ENCODE results near the gene DDT. TPM values are rescaled to one million over a fixed set of nuclear protein-coding genes. Genes with fewer than 3 reads are reported as not detected.
"Not testable (repeated sequence)": the region's sequence is repeated elsewhere in the genome, so short reads cannot be mapped to it uniquely, and the experiment has no call there.

DDT gene
- polyA plus RNA-seq (ENCODE audit: insufficient read length in 4 of 4), result 10 to 100 TPM; 59.3 to 95.8 (median 66.4) TPM

DNA sequence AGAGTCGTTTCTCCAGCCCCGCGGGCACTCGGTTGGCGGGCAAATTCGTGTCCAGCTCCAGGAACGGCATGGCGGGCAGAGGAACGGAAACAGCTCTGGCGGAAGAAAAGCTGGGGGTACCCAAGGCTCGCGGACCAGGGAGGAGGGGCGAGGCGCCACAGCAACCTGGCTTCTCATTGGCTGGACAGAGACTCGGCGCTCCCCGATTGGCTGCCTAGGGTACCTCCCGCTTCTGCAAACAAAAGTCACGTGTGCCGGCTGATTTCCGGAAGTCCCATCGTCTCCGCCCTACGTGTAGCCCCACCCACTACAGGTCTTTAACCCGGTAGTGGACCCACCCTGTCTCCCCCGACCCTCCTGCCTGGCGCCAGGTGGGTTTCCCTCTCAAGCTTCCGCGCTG lies at the start of gene DDT:
DDT (minus strand) TSS at position 97 of the 400 bp plus-strand sequence; CDS start at position 70, 27 bp downstream.
- not testable (repeated sequence) for DNase-seq (ENCODE audit: low read depth in 4 of 4, low spot score in 3 of 4)

DNA sequence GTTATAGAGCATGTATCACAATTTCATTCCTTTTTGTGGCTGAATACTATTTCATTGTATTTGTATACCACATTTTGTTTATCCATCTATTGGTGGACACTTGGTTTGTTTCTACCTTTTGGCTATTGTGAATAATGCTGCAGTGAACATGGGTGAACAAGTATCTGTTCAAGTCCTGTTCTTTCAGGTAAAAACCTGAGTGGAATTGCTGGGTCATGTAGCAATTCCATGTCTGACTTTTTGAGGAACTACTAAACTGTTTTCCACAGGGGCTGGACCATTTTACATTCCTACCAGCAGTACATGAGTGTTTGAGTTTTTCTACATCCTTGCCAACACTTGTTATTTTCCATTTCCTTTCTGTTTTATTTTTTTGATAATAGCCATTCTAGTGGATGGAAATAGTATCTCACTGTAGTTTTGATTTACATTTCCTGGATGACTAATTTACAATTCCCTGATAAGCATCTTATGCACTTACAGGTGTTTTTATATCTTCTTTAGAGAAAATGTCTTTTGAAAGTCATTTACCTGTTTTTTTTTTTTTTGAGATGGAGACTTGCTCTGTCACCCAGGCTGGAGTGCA lies 49.1 kb upstream of the DDT start:
- no peak for DNase-seq (ENCODE audit: low read depth in 4 of 4, low spot score in 3 of 4)

DNA sequence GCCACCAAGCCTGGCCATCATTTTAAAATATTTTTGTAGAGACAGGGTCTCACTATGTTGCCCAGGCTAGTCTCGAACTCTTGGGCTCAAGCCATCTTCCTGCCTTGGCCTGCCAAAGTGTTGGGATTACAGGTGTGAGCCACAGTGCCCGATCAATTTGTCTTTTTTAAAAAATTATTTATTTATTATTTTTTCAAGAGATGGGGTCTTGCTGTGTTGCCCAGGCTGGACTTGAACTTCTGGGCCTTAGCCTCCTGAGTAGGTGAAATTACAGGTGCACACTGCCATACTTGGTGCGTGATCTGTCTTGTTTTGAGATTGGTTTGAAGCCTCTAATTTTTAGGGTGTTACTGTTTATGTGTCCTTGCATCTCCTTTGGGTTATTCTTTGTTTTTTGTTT lies 47.1 kb upstream of the DDT start:
- DNase-seq (ENCODE audit: low read depth in 4 of 4, low spot score in 3 of 4), result no peak

DNA sequence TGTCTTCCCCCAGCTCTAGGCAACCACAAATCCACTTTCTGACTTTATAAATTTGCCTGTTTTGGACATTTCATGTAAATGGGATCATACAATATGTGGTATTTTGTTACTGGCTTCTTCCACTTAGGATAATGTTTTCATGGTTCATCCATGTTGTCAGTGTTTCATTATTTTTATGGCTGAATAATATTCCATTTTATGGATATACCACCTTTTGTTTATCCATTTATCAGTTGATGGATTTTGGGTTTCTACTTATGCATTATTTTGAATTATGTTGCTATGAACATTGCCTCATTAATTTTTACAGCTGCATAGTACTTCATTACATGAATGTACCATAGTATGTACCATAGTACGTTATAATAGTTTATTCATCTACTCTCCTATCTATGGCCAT lies 41.9 kb upstream of the DDT start:
- no peak for DNase-seq (ENCODE audit: low read depth in 4 of 4, low spot score in 3 of 4)

DNA sequence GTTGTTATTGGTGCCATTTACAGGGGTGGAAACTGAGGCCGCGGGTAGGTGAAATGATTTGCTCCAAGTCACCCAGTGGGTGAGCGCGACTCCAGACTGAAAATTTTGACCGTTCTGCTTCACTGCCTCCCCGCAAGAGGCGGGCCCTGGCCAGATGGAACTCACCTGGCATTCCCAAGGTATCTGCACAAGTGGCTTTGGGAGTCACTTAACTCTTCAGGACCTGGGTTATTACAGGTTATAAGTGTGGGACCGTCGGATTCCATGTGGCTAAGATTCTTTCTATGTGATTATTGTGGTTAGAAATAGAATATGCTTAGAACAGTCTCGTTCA lies 37.5 kb upstream of the DDT start:
- DNase-seq (ENCODE audit: low read depth in 4 of 4, low spot score in 3 of 4), result peak in 1 of 4 donors; percentile 13

DNA sequence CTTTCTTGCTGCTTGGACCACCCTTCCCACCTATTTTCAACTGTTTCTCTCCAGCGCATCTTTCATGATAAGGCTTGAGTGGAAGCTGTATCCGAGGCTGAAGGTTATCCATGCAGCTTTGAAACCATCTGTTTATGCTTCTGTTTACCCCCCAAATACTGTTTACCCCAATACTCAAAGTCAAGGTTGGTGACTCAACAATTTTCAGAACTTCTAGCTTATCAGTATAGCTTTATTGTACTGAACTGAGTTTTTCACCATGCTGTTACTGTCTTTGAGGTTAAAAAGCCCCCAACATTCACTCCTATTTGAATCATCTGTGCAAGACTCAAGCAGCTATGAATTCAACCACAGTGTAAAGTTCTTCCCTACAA lies 35.8 kb upstream of the DDT start:
- DNase-seq (ENCODE audit: low read depth in 4 of 4, low spot score in 3 of 4), result no peak

DNA sequence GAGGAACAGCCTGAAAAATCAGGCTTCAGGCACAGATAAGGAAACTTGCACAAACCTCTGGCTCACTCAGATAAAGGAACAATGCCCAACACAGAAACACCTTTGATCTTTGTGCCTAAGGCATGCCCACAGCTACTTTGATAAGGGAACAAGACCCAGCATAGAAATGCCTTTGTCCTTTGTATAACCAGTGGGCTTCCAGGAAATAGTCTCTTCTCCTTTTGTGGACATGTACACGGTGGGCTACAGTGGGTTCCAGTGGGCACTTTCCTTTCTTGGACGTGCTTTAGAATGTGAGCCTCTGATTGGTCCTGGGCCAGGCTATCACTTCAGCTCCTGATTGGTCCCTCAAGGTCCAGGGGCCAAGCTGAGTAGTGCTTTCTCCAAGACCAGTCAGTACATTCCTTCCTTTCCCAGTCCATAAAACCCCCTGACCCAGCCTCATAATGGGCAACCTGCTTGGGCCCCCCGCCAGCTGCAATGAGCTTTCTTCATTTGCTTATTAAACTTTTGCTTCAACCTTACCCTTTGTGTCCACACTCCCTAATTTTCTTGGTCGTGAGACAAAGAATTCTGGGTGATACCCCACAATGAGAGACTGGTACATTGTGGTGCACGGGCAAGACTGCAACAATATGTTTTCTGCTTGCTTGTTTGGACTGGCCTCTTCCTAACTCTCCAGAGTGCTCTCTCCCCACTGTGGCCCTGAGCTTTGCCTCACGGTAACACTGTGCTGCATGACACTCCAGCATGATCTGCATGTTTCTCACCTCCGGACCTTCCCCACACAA lies 35.2 kb upstream of the DDT start:
- DNase-seq (ENCODE audit: low read depth in 4 of 4, low spot score in 3 of 4), result no peak

DNA sequence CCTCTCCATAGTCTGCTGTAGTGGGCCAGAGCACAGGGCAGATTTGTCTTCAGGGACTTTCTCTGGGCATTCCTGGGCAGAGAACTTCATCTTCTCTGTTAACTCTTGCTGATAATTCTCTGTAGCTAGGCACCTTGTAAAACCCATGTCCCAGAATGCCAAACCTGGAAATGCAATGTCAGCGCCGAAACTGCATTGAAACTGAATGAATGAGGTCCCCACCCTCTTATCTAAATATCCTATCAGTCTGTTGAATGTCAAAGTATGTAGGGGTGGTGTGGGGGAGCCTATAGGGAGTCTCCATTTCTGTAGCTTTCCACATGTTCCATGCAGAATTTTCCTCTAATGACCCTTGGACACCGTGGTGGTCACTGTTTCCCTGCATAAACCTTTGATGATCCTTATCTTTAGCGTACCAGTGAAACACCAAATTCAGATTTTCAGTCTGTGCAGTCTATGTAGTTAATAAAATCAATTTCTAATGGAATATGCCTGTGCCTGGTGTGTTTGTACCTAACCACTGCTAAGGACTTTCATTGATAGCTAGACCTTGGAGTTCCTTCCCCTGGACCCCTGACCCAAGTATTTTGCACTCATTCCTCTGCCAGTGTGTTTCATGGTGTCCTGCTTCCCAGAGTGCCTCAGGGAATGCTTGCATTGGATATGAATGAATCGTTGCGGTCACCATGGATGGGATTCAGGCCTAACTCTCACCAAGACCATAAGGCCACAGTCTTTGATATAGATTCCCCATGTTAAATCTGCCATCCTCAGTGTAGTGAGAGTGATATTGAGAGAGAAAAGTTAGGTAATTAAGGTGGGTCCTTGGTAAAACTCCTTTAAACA lies 34.4 kb upstream of the DDT start:
- DNase-seq (ENCODE audit: low read depth in 4 of 4, low spot score in 3 of 4), result no peak

DNA sequence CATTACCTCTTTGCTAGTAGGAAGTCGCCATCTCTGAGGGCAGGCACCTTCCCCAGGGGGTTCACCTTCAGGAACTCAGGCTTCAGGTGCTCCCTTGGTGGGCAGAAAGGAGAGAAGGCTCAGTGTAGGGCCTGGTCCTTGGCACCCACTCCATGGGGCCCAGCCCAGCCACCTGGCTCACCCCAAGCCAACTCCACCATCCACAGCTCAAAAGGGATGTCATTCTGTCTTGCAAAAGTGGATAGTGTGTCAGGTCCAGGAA lies 33.7 kb upstream of the DDT start:
- no peak for DNase-seq (ENCODE audit: low read depth in 4 of 4, low spot score in 3 of 4)

DNA sequence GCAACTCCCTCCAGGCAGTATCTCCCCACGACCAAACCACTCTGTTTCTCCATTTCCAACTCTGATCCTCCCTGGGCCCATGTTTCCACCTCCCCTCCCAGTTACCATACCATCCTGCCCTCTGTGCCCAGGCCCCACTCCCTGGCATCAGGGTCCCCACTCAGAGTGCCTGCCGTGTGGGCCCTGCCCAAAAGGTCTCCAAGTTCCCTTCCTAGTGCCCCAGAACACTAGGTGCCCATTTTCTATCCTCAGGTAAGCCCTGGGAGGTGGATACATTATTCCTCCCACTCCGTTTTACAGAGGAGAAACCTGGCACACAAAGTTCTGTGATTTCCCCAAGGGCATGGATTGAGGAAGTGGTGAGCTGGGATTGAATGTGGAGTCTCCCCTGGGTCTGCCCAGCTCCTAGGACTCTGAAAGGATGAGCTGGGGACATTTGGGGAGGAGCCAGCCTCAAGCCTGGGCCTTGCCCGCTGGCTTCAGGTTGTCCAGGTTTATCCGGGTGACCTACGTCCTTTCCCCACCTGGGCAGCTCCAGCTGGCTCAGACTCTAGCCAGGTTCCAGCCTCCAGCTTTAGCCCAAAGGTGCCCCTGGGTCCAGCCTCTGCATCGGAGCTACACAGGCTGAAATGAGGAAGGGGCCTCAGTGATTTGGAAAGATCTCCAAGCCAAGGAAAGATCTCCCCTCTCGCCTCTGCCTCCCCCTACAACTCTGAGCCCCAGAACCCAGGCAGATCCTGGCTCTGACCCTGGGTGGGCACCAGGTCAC lies 33.2 kb upstream of the DDT start:
- DNase-seq (ENCODE audit: low read depth in 4 of 4, low spot score in 3 of 4), result no peak

DNA sequence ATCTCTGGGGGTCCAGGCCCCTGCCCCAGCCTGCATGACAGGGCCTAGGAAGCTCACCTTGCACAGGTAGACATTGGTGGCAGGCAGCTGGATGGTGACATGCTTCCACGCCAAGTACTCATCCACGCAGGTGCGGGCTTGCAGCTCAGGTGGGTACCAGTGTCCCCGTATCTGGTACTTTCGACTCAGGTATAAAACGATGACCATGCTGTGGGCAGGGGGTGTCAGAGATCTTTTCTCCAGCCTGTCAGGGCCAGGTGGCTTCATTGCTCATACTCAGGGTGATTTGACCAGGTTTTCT lies 32.6 kb upstream of the DDT start:
- DNase-seq (ENCODE audit: low read depth in 4 of 4, low spot score in 3 of 4), result no peak

DNA sequence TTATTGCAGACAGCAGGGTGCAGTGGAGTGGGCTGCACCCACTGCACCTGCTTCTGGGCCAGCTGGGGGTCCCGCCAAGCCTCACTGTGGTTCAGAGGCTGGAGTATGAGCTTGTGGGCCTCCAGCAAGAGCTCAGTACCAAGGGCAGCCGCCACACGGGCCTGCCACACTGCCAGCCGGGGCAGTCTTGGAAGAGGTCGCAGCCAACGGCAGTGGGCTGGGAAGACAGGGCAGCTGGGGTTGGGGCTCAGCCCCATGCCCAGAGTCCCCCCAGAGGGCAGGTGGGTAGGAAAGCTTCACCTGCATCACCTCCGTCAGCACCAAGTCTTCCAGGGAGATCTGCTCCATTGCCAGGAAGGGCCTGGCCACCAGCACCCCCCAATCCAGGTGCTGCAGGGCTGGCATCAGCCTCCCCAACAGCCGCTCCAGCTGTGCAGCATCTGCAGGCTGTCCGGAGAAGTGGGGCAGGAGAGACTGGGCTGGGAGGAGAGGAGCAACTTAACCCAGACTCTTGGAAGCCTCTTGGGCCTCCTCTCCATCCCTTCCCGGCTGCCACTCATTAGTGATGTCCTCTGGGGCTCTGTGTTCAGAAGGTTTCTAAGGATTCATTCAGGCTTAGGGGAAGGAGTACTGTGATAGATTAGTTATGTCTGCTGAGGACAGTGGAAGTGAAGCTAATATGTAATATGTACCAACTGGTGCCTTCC lies 32.1 kb upstream of the DDT start:
- no peak for DNase-seq (ENCODE audit: low read depth in 4 of 4, low spot score in 3 of 4)

DNA sequence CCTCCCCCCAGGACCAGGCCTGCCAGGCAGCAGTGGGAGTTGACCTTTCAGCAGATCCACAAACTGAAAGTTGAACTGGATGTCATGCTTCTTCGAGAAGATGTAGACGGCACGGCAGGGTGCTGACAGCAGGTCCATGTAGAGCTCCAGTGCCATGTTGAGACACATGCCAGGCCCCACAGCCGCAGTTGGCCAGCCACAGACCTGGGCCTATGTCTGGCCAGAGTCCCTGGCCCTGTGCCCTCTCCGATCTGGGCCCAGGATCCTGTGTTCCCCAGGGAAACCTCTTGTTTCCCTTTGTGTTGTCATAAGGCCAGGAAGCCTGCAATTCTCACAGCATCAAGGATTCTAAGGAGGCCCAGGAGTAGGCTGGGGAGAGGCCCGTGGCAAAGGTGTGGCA lies 31.0 kb upstream of the DDT start, which contains the start of gene GSTT4:
GSTT4 (minus strand) TSS at position 253 of the 400 bp plus-strand sequence; CDS start at position 156, 97 bp downstream.
- no peak for DNase-seq (ENCODE audit: low read depth in 4 of 4, low spot score in 3 of 4)

DNA sequence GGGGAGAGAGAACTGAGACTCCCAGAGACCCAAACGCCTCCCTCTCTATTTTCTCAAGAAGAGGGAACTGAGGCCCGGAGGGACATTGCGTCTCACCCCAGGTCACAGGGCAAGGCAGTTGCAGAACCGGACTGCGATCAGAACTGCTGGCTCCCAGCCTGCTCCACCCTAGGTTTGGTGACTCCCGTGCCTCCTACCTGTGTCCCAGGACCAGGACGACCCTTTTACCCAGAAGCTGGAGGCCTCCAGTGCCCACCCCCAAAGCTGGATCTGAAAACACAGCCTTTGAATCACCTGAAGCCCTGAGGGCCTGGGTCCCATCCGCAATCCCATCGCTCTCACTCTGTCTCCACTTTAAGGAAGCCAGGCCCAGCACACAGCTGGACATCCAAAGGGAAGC lies 29.6 kb upstream of the DDT start:
- DNase-seq (ENCODE audit: low read depth in 4 of 4, low spot score in 3 of 4), result no peak

DNA sequence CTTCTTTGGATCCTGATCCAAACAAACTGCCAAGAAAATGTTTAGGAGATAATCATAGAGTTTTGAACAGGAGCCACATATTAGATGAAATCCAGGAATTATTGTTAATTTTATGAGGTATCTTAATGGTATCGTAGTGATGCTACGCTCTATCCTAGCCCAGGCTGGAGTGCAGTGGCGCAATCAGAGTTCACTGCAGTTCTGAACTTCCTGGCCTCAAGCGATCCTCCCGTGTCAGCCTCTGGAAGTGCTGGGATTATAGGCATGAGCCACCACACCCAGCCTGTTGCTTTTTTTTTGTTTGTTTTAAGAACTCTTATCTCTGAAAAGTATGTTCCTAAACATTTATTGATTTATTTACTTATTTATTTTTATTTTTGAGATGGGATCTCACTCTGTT lies 28.6 kb upstream of the DDT start:
- no peak for DNase-seq (ENCODE audit: low read depth in 4 of 4, low spot score in 3 of 4)

DNA sequence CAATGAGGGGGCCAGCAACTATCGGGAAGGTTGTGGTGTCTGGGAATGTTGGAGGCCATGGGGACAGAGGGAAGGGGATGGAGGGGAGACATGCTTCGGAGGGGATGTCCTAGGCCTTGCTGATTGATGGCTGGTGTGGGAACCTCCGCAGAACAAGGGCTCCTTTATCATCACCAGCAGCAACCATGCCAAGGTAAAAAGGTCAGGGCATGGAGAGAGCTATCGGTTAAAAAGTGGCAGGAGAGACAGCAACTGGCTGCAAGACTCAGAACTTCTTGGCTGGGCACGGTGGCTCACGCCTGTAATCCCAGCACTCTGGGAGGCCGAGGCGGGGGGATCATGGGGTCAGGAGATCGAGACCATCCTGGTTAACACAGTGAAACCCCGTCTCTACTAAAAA lies 28.0 kb upstream of the DDT start:
- no peak for DNase-seq (ENCODE audit: low read depth in 4 of 4, low spot score in 3 of 4)

DNA sequence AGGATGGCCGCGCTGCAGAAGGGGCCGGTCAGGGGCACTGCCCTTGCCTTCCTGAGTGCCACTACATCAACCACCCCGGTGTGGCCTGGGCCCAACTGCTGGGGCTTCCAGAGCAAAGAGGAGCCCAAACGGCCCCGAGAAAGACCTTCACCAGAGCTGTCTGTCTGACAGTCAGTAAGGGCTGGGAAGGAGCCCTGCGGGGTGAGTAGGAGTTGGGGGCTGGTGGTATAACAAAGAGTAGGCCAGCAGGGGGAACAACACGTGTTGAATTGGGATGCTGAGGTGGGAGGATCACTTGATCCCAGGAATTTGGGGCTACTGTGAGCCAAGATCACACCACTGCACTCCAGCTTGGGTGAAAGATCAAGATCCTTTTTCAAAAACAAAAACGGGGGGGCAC lies 27.1 kb upstream of the DDT start:
- no peak for DNase-seq (ENCODE audit: low read depth in 4 of 4, low spot score in 3 of 4)

DNA sequence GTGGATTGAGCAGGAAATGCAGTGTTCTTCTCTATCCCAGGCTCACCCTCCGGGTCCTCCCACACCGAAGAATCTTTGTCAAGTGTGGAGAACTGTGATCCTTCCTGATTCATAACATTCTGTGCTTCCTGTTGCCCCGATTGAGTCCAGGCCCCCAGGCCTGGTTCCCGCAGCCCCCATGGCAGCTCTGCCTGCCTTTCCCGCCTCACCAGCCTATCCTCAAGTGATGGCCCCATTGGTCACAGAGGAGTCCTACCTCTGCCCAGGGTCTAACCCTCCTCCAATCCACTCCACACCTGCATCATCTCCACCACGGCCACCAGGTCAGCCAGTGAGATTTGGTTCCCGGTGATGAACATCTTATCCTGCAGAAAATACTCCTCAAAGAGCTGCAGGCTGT lies 25.5 kb upstream of the DDT start:
- DNase-seq (ENCODE audit: low read depth in 4 of 4, low spot score in 3 of 4), result not testable (repeated sequence)

DNA sequence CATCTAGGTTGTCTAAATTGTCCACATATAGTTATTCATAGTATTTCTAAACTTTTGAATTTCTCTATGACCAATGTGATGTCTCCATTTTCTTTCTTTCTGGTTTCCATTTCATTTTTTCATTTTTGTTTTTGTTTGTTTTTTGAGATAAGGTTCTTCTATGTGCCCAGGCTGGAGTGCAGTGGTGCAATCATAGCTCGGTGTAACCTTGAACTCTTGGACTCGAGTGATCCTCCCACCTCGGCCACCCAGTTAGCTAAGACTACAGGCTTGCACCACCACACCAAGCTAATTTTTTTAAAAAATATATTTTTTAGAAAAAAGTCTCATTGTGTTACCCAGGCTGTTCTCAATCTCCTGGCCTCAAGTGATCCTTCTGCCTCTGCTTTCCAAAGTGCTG lies 22.9 kb upstream of the DDT start:
- DNase-seq (ENCODE audit: low read depth in 4 of 4, low spot score in 3 of 4), result no peak

DNA sequence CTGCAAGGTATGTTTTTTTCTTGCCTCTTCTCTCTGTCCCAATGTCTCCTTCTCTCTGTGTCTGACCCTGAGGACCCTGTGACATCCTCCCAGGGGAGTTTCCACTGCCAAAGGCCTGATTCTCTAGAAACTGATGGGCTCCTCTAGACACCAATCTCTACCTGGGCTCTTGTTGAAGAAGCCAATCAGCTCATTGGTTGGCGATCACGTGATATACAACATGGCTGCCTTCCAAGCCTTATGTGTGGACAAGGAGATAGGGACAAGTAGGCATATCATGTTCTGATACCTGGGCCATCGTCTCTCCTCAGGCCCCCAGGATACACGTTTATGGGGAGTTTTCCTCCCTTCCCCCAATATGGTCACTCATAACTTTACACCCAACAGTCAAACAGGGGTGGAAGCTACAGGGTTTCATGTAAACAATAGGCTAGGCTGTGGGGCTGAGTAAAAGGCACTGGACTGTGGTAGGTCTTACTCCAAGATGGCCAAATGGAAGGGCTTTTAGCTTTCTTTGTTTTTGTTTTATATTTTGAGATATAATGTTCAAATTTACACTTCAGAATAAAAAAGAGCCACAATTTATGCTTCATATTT lies 19.4 kb upstream of the DDT start:
- not testable (repeated sequence) for DNase-seq (ENCODE audit: low read depth in 4 of 4, low spot score in 3 of 4)

Data from right renal pelvis (tissue), 4 donors.